T-helper 17 cell (primary cell): ENCODE measurements around the gene SSTR4. TPM values are rescaled to one million over a fixed set of nuclear protein-coding genes. Genes with fewer than 3 reads are reported as not detected.

ENCODE experiments used
- ATAC-seq: fragments of 150-1000 bp; cut with Tn5 transposase; 2 replicates; pipeline ENCODE4 v1.10.0; 2021; ENCODE audit warnings: mild to moderate bottlenecking, moderate library complexity
- DNase-seq, 3 donors: peaks; one replicate each; pipeline versions ENCODE4 v3.0.0 to v3.0.0-alpha.2; 2020 to 2021
- H3K9me3 ChIP-seq: one replicate; pipeline ENCODE4 v1.7.0; 2013; ENCODE audit warnings: low read length, mild to moderate bottlenecking; ENCODE audit not compliant: control insufficient read depth, poor library complexity, severe bottlenecking
- H3K27ac Mint-ChIP-seq: one replicate; pipeline ENCODE4 v1.8.0; 2022; ENCODE audit warnings: mild to moderate bottlenecking, moderate library complexity, mixed read lengths
- H3K27me3 Mint-ChIP-seq: one replicate; pipeline ENCODE4 v1.8.0; 2022; ENCODE audit warnings: mixed read lengths
- H3K36me3 Mint-ChIP-seq: one replicate; pipeline ENCODE4 v1.8.0; 2022; ENCODE audit warnings: low read depth, mixed read lengths
- H3K4me1 Mint-ChIP-seq: one replicate; pipeline ENCODE4 v1.8.0; 2022; ENCODE audit warnings: mild to moderate bottlenecking, mixed read lengths
- H3K4me3 Mint-ChIP-seq: one replicate; pipeline ENCODE4 v1.8.0; 2022; ENCODE audit warnings: mild to moderate bottlenecking, moderate library complexity, mixed read lengths
- total RNA-seq, 4 donors: library from RNA in 2 of 4; stranded (reverse) in 2 of 4; gene quantifications; one replicate each; pipeline ENCODE4 v1.2.3 and lab custom pipeline; 2022 to 2026

SSTR4 gene
- total RNA-seq, 2 donors from 2014 or later, result not detected

DNA sequence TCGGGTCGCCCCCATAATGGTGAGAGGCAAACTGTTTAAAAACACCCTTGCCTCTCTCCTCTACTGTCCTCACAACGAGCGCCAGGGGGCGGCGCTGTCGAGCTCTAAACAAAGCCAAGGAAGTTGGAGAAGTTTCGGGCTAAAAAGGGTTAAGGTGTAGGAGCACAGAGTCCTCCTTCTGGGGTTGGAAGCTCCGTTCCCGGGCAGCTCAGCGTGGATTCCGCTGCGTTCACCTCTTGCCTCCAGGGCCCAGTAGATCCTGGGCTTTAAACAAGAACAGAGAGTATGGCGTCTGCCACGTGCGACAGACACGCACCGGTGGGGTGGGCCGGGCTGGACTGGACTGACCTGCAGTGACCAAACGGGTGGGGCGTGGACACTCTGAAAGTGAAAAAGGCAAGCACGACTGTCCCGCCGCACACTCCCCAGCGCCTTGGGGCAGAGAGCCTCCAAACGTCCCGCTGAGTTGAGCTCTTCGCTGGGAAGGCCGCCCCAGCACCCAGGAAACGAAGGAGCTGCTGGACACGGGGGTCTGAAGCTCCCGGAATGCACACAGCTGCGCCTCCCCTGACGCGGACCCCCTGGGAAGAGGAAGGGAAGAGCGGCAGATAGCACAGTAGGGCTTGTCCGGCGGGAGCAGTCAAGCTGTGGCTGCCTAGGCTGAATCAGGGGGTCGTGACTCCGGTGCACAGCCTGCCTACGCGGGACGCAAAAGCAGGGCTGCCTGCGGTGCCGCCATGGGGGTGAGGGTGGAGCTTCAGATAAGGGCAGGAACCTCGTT lies 15.9 kb downstream of the SSTR4 start:
- H3K36me3 Mint-ChIP-seq, result peaks cover 3% of the 10 kb centered on the region
- H3K9me3 ChIP-seq, result no peaks in the 10 kb centered on the region
- H3K27me3 Mint-ChIP-seq, result peaks cover 34% of the 10 kb centered on the region
- DNase-seq (peak in 1 of 3 donors; percentile 26), ATAC-seq (peak; percentile 35)
- H3K27ac Mint-ChIP-seq, result peak overlapping the region; percentile 57
- H3K4me3 Mint-ChIP-seq, result peak overlapping the region; percentile 76
- H3K4me1 Mint-ChIP-seq, result peaks cover 3% of the 10 kb centered on the region

DNA sequence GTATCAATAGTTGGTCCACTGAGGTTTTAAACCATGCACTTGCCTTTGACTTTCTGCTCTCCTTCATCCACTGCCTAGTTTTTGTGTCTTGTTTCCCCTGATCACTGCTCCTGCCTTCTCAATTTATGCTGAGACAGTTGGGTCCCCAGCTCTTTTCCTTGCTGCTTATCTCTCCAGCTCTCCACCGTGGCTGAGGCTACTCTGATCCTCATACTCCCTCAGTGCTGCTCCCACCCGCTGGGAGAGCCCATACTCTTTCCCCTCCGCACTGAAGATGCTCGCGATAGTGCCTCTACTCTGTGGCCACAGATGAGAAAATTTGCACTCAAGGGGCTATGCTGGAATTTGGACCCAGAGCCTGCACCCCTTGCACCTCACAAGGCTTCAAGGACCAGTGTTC lies 17.8 kb downstream of the SSTR4 start:
- DNase-seq, result no peak
- Mint-ChIP-seq H3K36me3 (no peaks in the 10 kb centered on the region), H3K27ac (no peak overlapping the region), H3K4me1 (peaks cover 3% of the 10 kb centered on the region), H3K27me3 (peaks cover 20% of the 10 kb centered on the region), H3K4me3 (no peak overlapping the region)
- no peaks in the 10 kb centered on the region for H3K9me3 ChIP-seq
- no peak for ATAC-seq

DNA sequence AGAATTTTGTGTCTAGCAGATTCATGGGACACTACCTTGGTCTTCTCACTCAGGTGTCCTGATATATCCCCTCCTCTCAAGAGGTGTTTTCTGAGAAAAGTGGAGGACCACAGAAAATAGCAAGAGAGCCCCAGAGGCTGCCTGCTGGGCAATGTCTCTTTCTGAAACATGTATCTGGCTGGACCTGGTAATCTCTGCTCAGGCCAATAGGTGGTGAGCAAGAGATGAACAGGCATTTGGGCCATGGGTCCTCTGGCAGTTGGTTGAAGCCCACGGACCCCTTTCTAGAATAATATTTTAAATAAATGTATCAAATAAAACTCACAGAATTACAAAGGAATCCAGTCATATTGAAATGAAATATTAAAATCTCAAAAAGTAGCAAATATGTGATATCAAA lies 23.1 kb downstream of the SSTR4 start:
- DNase-seq, result no peak
- Mint-ChIP-seq H3K27me3 (peaks cover 5% of the 10 kb centered on the region), H3K4me3 (no peak overlapping the region), H3K27ac (no peak overlapping the region), H3K4me1 (no peaks in the 10 kb centered on the region), H3K36me3 (no peaks in the 10 kb centered on the region)
- no peaks in the 10 kb centered on the region for H3K9me3 ChIP-seq
- ATAC-seq, result no peak

DNA sequence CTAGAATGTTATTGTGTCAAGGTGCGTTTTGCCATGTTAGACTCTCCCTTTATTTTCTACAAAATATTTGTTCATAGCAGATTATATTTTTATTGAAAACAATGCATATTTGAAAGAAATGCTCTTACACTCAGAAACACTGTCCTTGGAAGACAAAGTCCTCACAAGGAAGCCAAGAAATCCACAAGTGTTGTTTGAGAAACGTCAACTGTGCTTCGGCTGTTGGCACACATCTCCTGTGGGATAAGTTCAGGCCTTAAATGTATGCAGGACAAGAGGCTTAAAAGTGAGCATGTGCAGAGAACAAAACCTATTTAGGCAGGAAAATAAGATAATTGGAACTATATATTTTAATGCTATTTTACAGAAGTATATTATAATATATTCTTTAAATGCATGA lies 23.9 kb downstream of the SSTR4 start:
- Mint-ChIP-seq H3K27me3 (no peaks in the 10 kb centered on the region), H3K27ac (no peak overlapping the region), H3K4me3 (no peak overlapping the region), H3K4me1 (no peaks in the 10 kb centered on the region), H3K36me3 (no peaks in the 10 kb centered on the region)
- no peak for DNase-seq
- no peak for ATAC-seq
- H3K9me3 ChIP-seq, result no peaks in the 10 kb centered on the region

DNA sequence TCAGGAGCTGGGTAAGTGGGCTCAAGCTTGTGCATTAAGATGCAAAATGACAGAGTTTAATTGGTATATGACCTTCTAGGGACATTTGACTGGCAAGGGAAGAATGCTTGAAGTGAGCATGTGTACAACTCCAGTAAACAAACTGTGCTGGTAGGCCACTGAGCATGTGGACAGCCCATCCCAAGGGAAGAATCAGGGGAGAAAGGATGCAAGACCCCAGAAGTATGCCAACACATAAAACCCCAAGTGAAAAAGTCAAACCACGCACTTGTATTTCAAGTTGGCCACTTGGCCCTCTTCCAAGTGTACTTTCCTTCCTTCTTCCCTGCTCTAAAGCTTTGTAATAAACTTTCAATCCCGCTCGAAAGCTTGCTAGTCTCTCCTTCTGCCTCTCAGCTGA lies 24.7 kb downstream of the SSTR4 start:
- H3K9me3 ChIP-seq, result no peaks in the 10 kb centered on the region
- ATAC-seq (no peak), DNase-seq (no peak)
- Mint-ChIP-seq H3K27me3 (peaks cover 2% of the 10 kb centered on the region), H3K4me1 (no peaks in the 10 kb centered on the region), H3K36me3 (no peaks in the 10 kb centered on the region), H3K4me3 (no peak overlapping the region), H3K27ac (no peak overlapping the region)

DNA sequence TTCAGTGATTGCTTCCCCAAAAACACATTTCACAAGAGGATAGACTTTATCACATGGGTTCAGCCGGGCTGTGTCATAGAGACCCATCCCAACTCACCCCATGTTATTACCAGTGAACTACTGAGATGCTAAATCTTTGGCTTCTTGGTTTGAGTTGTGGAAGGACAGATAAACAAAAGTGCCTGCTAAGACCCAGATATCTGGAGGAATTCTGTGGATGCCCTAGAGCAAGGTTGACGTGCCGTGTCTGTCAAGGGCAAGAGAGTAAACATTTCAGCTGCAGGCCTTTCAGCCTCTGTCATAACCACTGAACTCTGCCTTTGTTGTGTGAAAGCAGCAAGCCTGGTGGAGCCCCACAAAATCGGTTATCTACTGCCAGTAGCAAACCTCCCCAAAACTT lies 25.5 kb downstream of the SSTR4 start:
- peaks cover 2% of the 10 kb centered on the region for H3K4me1 Mint-ChIP-seq
- H3K4me3 Mint-ChIP-seq, result no peak overlapping the region
- no peaks in the 10 kb centered on the region for H3K9me3 ChIP-seq
- no peak for DNase-seq
- ATAC-seq, result no peak
- no peaks in the 10 kb centered on the region for H3K36me3 Mint-ChIP-seq
- H3K27ac Mint-ChIP-seq, result no peak overlapping the region
- peaks cover 8% of the 10 kb centered on the region for H3K27me3 Mint-ChIP-seq

DNA sequence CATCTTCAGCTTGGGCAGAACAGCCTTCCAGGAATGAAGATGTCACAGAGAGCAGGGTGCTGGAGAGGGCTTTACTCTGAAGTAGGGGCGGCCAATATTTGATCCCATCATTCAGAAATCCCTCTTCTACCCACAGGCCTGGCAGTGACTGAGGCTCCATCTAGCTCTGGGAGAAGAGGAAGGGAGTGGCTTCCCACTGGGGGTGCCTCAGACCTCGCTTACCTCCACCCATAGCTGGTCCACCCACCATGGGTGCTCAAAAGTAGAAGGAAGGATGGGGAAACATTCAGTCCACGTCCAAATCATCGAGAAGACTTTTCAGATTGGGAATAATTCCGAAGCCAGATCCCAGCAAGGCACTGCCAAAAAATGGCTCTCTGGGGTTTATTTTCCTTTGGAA lies 26.1 kb downstream of the SSTR4 start:
- no peak for DNase-seq
- peaks cover 8% of the 10 kb centered on the region for H3K27me3 Mint-ChIP-seq
- no peaks in the 10 kb centered on the region for H3K9me3 ChIP-seq
- H3K36me3 Mint-ChIP-seq, result no peaks in the 10 kb centered on the region
- no peak overlapping the region for H3K4me3 Mint-ChIP-seq
- peaks cover 2% of the 10 kb centered on the region for H3K4me1 Mint-ChIP-seq
- ATAC-seq, result no peak
- H3K27ac Mint-ChIP-seq, result no peak overlapping the region

DNA sequence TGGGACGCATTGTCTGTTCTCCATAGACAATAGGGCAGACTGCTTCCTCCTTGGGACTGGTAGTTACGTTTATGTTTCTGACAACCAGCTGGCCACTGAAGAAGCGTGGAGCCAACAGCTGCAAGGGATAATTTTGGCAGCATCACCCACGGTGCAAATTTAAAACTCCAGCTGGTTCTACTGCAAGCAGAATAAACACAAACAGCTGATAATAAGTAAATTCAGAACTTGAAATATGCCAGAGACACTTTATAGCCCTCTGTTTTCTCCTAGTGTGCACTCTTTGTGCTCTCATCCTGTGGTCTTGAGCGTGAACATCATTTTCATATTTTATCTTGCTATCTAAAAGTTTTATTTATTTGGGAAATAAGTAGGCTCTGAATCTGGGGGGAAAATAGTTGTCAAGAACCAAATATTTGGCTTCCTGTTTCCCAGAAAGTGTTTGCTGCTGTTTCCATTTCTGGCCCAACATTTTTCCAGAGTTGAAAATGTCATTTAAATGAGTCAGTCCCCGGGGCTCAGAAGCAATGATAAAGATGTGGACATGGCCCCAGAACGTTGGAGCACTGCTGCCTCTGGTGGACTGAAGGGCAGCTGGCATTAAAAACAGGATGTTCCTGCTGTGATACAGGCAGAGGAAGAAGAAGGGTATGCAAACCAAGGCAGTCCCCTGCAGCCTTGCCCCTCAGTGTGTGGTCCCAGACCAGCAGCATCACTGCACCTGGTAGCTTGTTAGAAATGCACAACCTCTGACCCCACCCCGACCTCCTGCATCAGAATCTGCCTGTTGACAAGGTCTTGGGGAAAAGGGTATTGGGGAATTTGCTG lies 26.8 kb downstream of the SSTR4 start:
- H3K9me3 ChIP-seq, result no peaks in the 10 kb centered on the region
- no peaks in the 10 kb centered on the region for H3K36me3 Mint-ChIP-seq
- no peak for DNase-seq
- peaks cover 13% of the 10 kb centered on the region for H3K27me3 Mint-ChIP-seq
- H3K4me3 Mint-ChIP-seq, result no peak overlapping the region
- peaks cover 2% of the 10 kb centered on the region for H3K4me1 Mint-ChIP-seq
- ATAC-seq, result no peak
- H3K27ac Mint-ChIP-seq, result no peak overlapping the region

DNA sequence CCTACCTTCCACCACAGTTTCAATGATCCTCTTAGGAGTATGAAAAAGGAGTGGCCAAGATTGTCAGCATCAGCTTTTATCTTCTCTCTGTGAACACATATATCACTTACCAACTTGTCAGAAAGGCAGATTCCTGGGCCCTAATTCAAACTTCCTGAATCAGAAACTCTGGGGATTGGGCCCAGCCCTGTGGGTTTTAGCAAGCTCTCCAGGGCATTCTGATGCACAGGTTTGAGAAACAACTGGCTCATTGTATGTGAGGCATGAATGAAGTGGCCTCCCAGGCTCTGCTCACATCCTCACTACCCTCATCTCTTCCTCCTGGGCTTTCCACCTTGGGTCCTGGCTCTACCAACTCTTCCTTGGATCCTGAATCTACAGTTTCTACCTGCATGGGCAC lies 27.5 kb downstream of the SSTR4 start:
- H3K4me3 Mint-ChIP-seq, result no peak overlapping the region
- H3K36me3 Mint-ChIP-seq, result no peaks in the 10 kb centered on the region
- DNase-seq (no peak), ATAC-seq (no peak)
- no peak overlapping the region for H3K27ac Mint-ChIP-seq
- H3K27me3 Mint-ChIP-seq, result peaks cover 15% of the 10 kb centered on the region
- H3K4me1 Mint-ChIP-seq, result peaks cover 2% of the 10 kb centered on the region
- no peaks in the 10 kb centered on the region for H3K9me3 ChIP-seq

DNA sequence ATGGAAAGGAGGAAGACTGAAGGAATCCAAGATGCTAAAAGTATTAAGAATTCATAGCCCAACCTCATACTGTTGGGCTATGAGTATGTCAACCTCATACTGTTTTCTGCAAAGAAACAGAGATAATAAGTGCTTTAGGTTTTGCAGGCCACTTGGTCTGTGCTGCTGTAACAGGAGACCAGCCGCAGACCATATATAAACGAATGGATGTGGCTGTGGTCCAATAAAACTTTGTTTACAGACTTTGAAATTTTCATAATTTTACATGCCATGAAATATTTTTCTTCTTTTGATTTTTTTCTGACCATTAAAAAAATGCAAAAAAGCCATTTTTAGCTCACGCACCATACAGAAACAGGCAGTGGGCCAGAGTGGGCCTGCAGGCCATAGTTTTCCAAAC lies 28.1 kb downstream of the SSTR4 start:
- Mint-ChIP-seq H3K27ac (no peak overlapping the region), H3K4me3 (no peak overlapping the region), H3K4me1 (peaks cover 2% of the 10 kb centered on the region), H3K27me3 (peaks cover 15% of the 10 kb centered on the region), H3K36me3 (no peaks in the 10 kb centered on the region)
- DNase-seq (no peak), ATAC-seq (no peak)
- H3K9me3 ChIP-seq, result no peaks in the 10 kb centered on the region

DNA sequence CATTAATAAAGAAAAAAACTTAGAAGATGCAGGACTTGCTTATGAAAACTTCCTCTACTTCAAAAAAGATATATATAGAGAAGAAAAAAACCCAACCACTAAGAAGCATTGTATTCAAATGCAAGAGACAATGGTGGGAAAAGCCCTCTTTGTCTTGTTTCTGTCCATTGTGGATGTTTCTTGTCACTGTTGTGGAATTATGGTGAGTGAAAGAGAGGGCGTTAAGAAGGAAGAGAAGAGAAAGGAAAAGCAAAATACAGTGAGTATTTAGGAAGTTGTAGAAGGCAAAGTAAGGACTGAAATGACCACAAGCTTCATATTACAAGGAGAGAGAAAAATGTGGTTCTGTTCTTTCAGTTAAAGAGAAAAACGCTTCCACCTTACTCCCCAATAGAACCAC lies 28.5 kb downstream of the SSTR4 start:
- Mint-ChIP-seq H3K4me3 (no peak overlapping the region), H3K27ac (no peak overlapping the region), H3K4me1 (peaks cover 2% of the 10 kb centered on the region), H3K36me3 (no peaks in the 10 kb centered on the region), H3K27me3 (peaks cover 15% of the 10 kb centered on the region)
- H3K9me3 ChIP-seq, result no peaks in the 10 kb centered on the region
- DNase-seq (no peak), ATAC-seq (no peak)

DNA sequence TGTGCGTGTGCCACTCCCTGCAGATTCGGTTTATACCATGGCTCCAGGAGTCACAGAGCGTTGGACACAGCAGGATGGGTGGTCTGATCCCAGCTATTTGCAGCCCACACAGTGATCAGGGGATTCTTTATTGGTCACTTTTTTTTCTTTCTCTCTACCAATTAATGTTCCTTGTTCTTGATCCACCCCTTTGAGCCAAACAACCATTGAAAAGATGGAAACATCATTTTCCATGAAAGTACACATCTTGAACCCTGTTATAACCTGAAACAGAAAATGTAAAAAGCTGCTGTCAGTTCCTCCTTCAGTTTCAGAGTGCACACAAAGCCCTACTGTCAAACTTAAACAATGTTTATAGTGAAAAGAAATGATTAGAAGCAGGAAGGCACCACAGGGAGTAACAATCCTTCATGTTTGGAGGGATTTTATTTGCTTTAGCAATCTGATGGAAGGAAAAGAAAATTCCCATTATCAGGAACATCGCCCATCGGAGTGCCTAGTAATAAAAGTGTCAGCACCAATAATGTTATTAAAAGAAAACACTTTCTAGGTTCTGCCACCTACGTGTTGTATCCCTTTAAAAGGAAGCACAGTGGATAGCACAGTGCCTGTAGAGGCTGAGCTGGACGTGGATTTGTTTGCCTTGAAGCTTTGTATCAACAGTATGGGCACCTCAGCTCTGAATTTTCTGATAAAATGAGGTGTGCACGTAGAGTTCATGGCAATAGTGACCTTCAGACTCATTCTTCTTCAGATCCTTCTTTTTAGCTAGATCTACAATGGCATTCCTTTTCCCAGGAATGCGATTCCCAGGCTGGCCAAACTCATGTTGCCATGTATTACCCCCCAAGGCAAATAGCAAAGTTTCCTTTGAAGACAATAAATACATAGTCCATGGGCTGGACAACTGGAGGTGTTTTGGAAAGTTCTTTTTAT lies 30.4 kb downstream of the SSTR4 start:
- Mint-ChIP-seq H3K36me3 (no peaks in the 10 kb centered on the region), H3K27me3 (peaks cover 19% of the 10 kb centered on the region), H3K4me1 (peaks cover 2% of the 10 kb centered on the region), H3K4me3 (no peak overlapping the region), H3K27ac (no peak overlapping the region)
- no peak for ATAC-seq
- no peak for DNase-seq
- no peaks in the 10 kb centered on the region for H3K9me3 ChIP-seq

DNA sequence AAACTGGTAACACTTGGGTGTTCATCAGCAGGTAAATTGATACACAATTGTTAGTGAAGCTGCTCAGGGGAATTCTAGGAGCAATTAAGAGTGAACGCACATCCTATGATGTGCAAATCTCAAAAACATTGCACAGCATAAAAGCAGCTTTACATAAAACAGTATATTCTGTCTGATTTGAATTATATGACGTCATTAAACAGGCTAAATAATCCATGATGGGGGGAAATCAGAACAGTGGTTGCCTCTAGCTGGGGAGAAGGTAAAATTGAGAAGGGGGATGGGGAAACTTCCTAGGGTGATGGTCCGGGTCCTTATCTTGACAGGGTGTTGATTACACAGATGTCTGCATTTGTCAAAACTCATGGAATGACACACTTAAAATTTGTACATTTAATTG lies 31.7 kb downstream of the SSTR4 start:
- H3K4me3 Mint-ChIP-seq, result no peak overlapping the region
- DNase-seq (no peak), ATAC-seq (no peak)
- H3K4me1 Mint-ChIP-seq, result peaks cover 2% of the 10 kb centered on the region
- H3K27ac Mint-ChIP-seq, result no peak overlapping the region
- H3K9me3 ChIP-seq, result no peaks in the 10 kb centered on the region
- no peaks in the 10 kb centered on the region for H3K36me3 Mint-ChIP-seq
- peaks cover 19% of the 10 kb centered on the region for H3K27me3 Mint-ChIP-seq
